ENCODE data around the gene CXCL12.

DNA sequence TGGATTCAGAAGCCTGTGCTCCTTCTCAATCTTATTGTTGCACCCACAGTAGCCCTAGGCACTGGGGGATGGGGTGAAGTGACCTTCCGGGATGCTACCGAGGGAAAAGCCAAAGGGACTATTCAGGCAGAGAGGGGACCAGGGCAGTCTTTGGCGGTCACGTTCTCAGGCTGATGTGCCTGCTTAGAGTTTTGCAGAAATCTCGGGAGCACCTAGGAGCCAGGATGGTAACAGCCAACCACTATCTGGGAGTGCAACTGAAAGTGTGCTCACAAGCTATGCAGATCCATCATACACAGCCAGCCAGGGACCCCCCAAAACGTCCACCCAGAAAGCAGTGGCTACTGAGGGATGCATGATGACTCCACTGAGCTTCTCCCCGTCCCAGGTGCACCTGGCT is 52.4 kb downstream of the CXCL12 start:
- TF ChIP-seq, protein P1, sequence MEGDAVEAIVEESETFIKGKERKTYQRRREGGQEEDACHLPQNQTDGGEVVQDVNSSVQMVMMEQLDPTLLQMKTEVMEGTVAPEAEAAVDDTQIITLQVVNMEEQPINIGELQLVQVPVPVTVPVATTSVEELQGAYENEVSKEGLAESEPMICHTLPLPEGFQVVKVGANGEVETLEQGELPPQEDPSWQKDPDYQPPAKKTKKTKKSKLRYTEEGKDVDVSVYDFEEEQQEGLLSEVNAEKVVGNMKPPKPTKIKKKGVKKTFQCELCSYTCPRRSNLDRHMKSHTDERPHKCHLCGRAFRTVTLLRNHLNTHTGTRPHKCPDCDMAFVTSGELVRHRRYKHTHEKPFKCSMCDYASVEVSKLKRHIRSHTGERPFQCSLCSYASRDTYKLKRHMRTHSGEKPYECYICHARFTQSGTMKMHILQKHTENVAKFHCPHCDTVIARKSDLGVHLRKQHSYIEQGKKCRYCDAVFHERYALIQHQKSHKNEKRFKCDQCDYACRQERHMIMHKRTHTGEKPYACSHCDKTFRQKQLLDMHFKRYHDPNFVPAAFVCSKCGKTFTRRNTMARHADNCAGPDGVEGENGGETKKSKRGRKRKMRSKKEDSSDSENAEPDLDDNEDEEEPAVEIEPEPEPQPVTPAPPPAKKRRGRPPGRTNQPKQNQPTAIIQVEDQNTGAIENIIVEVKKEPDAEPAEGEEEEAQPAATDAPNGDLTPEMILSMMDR (IDR thresholded peaks at IDR 0.05): no peak
- TF ChIP-seq POLR2AphosphoS5 (IDR thresholded peaks at IDR 0.05; ENCODE audit: low read depth, low read length): no peak
- TF ChIP-seq, protein P2, sequence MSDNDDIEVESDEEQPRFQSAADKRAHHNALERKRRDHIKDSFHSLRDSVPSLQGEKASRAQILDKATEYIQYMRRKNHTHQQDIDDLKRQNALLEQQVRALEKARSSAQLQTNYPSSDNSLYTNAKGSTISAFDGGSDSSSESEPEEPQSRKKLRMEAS (IDR thresholded peaks at IDR 0.05; ENCODE audit: low read depth): no peak
- TF ChIP-seq MEF2A (IDR thresholded peaks at IDR 0.05; ENCODE audit: borderline replicate concordance, low read depth): no peak
- no peak for TF ChIP-seq GABPA (IDR thresholded peaks at IDR 0.05; ENCODE audit: low read depth)
- TF ChIP-seq, protein P3, sequence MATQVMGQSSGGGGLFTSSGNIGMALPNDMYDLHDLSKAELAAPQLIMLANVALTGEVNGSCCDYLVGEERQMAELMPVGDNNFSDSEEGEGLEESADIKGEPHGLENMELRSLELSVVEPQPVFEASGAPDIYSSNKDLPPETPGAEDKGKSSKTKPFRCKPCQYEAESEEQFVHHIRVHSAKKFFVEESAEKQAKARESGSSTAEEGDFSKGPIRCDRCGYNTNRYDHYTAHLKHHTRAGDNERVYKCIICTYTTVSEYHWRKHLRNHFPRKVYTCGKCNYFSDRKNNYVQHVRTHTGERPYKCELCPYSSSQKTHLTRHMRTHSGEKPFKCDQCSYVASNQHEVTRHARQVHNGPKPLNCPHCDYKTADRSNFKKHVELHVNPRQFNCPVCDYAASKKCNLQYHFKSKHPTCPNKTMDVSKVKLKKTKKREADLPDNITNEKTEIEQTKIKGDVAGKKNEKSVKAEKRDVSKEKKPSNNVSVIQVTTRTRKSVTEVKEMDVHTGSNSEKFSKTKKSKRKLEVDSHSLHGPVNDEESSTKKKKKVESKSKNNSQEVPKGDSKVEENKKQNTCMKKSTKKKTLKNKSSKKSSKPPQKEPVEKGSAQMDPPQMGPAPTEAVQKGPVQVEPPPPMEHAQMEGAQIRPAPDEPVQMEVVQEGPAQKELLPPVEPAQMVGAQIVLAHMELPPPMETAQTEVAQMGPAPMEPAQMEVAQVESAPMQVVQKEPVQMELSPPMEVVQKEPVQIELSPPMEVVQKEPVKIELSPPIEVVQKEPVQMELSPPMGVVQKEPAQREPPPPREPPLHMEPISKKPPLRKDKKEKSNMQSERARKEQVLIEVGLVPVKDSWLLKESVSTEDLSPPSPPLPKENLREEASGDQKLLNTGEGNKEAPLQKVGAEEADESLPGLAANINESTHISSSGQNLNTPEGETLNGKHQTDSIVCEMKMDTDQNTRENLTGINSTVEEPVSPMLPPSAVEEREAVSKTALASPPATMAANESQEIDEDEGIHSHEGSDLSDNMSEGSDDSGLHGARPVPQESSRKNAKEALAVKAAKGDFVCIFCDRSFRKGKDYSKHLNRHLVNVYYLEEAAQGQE (IDR thresholded peaks at IDR 0.05; ENCODE audit: low read depth, low read length): no peak
- TF ChIP-seq, protein P4, sequence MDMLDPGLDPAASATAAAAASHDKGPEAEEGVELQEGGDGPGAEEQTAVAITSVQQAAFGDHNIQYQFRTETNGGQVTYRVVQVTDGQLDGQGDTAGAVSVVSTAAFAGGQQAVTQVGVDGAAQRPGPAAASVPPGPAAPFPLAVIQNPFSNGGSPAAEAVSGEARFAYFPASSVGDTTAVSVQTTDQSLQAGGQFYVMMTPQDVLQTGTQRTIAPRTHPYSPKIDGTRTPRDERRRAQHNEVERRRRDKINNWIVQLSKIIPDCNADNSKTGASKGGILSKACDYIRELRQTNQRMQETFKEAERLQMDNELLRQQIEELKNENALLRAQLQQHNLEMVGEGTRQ (IDR thresholded peaks at IDR 0.05; ENCODE audit: borderline replicate concordance, low read depth, low read length): no peak
- TF ChIP-seq CHD2 (IDR thresholded peaks at IDR 0.05; ENCODE audit: low read length, partially characterized antibody): no peak
- TF ChIP-seq FOXJ3 (CRISPR knock-in tag; IDR thresholded peaks at IDR 0.05): no peak
- no peak for TF ChIP-seq RFX5 (IDR thresholded peaks at IDR 0.05; ENCODE audit: low read length)
- no peak for TF ChIP-seq EZH2phosphoT487 (IDR thresholded peaks at IDR 0.05; ENCODE audit: borderline replicate concordance, low read depth)
- TF ChIP-seq YY1 (IDR thresholded peaks at IDR 0.05; ENCODE audit: low read depth): no peak
- no peak for TF ChIP-seq SMC3 (IDR thresholded peaks at IDR 0.05; ENCODE audit: low read depth, low read length)
